ENCODE data around the gene NRG3.

Gene NRG3

DNA sequence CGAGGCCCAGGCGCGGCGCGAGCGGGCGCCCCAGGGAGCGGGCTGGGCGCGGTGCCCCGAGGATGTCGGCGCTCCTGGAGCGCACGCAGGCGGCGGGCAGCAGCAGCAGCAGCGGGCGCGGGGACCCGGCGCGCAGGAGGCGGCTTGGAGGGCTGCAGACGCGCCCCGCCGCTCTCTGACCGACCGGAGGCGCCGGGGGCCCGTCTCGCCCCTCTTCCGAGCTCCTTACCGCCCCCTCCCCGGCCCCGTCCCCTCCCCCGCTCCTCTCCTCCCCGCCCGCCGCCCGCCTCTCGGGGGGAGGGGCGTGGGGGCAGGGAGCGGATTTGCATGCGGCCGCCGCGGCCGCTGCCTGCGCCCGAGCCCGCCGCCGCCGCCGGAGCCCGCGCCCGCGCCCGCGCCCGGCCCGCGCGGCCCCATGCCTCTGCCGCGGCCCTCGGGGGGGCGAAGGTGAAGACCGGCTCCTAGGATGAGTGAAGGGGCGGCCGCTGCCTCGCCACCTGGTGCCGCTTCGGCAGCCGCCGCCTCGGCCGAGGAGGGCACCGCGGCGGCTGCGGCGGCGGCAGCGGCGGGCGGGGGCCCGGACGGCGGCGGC lies at the start of gene NRG3:
Gene NRG3 (plus strand): TSS at position 320 of the 592 bp plus-strand sequence.
- no peaks in the 10 kb centered on the region for H3K36me3 ChIP-seq (ENCODE audit: control insufficient read depth, low read depth, low read length)
- peak within 1 kb of the TSS; percentile 72 for H3K4me3 ChIP-seq (ENCODE audit: low read length)
- no peaks in the 10 kb centered on the region for H3K9me3 ChIP-seq (ENCODE audit: control insufficient read depth, low read depth, low read length)
- H3K27ac ChIP-seq (ENCODE audit: low read length), result no peak within 1 kb of the TSS
- peaks cover 31% of the 10 kb centered on the region for H3K4me1 ChIP-seq (ENCODE audit: control insufficient read depth, low read depth, low read length)
- H3K9ac ChIP-seq (ENCODE audit: low read length), result peak within 1 kb of the TSS; percentile 18
- H3K27me3 ChIP-seq (ENCODE audit: control insufficient read depth, insufficient read depth, low read length), result peaks cover 60% of the 10 kb centered on the region

DNA sequence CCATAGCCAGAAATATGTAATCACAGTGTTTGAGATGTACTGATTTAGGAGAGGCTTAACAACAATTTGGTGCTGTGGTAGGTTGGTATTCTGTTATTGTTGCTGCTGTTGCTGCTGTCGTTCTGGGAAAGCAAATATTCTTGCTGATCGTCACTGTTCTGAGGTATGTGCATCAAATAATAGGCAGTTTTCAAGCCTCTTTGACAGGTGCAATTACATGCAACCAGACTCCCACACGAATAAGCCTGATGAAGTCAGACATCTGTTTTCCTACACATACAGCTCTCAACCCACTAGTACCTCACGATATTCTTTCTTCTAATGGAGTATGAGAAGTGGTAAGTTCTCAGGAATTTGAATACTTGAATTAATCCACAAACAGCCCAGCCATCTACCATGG lies 46.7 kb upstream of the NRG3 start:
- Histone ChIP-seq H3K4me3 (ENCODE audit: low read length) (no peak overlapping the region), H3K9ac (ENCODE audit: low read length) (no peak overlapping the region), H3K4me1 (ENCODE audit: control insufficient read depth, low read depth, low read length) (no peaks in the 10 kb centered on the region), H3K27me3 (ENCODE audit: control insufficient read depth, insufficient read depth, low read length) (no peaks in the 10 kb centered on the region), H3K9me3 (ENCODE audit: control insufficient read depth, low read depth, low read length) (no peaks in the 10 kb centered on the region), H3K36me3 (ENCODE audit: control insufficient read depth, low read depth, low read length) (no peaks in the 10 kb centered on the region), H3K27ac (ENCODE audit: low read length) (no peak overlapping the region)

DNA sequence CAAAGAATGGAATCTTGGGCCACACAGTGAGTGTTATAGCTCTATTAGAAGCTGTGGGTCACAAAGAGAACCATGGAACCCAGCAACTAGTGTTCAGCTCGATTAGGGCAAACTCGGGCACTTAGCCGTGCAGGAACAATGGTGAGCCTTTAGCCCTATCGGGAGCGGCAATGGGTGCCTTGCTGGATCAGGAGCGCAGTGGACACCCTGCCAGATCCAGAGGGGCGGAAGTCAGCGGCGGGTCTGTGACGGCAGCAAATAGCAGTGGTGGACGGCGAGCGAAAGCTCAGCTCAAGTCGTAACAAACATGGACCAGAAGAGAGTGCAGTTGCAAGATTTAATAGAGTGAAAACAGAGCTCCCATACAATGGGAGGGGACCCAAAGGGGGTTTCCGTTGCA lies 43.9 kb upstream of the NRG3 start:
- Histone ChIP-seq H3K27ac (ENCODE audit: low read length) (no peak overlapping the region), H3K27me3 (ENCODE audit: control insufficient read depth, insufficient read depth, low read length) (no peaks in the 10 kb centered on the region), H3K9me3 (ENCODE audit: control insufficient read depth, low read depth, low read length) (no peaks in the 10 kb centered on the region), H3K36me3 (ENCODE audit: control insufficient read depth, low read depth, low read length) (no peaks in the 10 kb centered on the region), H3K4me1 (ENCODE audit: control insufficient read depth, low read depth, low read length) (peaks cover under 1% of the 10 kb centered on the region), H3K4me3 (ENCODE audit: low read length) (no peak overlapping the region), H3K9ac (ENCODE audit: low read length) (no peak overlapping the region)

DNA sequence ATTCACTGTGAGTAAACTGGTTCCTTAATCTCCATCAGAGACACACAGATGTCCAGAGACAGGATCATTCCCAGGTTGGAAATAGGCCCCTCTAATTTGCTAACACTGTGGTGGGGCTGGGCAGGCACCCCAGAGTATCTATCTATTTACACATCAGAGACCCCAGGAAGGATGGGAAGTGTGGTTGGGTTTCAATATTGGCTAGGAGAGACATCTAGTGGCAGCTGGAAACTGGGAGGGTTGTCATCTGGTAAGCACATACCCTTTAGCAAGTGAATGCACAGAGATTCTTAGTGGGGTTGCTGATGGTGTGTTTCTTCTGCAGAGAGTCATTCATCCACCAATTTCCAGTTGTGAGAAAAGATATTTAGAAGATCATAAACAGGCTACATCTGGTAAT lies 36.0 kb upstream of the NRG3 start:
- Histone ChIP-seq H3K9me3 (ENCODE audit: control insufficient read depth, low read depth, low read length) (no peaks in the 10 kb centered on the region), H3K27me3 (ENCODE audit: control insufficient read depth, insufficient read depth, low read length) (no peaks in the 10 kb centered on the region), H3K27ac (ENCODE audit: low read length) (no peak overlapping the region), H3K36me3 (ENCODE audit: control insufficient read depth, low read depth, low read length) (no peaks in the 10 kb centered on the region), H3K4me1 (ENCODE audit: control insufficient read depth, low read depth, low read length) (peaks cover 15% of the 10 kb centered on the region), H3K4me3 (ENCODE audit: low read length) (no peak overlapping the region), H3K9ac (ENCODE audit: low read length) (no peak overlapping the region)

DNA sequence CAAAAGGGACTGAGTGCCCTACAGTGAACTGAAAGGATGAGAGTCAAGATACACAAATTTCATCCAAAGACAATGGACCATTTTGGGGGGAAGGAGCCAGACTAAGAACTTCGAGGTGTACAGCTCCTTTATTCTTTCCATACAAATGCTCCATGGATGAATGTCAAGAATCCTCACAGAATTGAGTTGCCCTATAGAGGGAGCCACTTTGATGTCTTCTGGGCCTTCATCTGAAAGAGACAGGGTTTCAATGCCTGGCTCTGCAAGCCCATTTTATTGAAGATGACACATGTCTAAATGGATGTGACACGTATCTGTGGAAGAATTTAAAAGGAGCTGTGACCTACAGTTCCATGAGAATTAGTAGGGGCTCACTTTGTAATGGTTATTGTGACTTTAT lies 32.0 kb upstream of the NRG3 start:
- H3K36me3 ChIP-seq (ENCODE audit: control insufficient read depth, low read depth, low read length), result no peaks in the 10 kb centered on the region
- no peaks in the 10 kb centered on the region for H3K9me3 ChIP-seq (ENCODE audit: control insufficient read depth, low read depth, low read length)
- H3K27ac ChIP-seq (ENCODE audit: low read length), result no peak overlapping the region
- H3K9ac ChIP-seq (ENCODE audit: low read length), result no peak overlapping the region
- peaks cover 26% of the 10 kb centered on the region for H3K4me1 ChIP-seq (ENCODE audit: control insufficient read depth, low read depth, low read length)
- H3K27me3 ChIP-seq (ENCODE audit: control insufficient read depth, insufficient read depth, low read length), result no peaks in the 10 kb centered on the region
- no peak overlapping the region for H3K4me3 ChIP-seq (ENCODE audit: low read length)

DNA sequence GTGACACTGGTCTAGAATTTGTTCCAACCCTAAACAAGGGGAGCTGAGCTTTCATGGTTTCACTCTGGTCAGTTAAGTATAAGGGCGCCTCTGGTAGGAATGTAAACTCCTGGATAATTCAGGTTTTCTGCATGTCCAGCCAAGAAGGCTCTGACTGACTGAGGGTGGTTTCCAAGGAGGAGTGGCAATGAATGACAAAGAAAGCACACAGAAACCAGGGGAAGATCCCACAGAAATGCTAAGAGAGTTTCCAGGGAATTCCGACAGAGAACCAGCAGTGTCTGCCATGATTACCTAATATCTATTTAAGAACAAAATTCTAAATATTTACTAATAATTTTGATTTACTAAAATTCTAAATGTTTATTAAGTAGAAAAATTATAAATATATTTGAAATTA lies 27.3 kb upstream of the NRG3 start:
- H3K27ac ChIP-seq (ENCODE audit: low read length), result peak overlapping the region; percentile 75
- H3K9ac ChIP-seq (ENCODE audit: low read length), result peak overlapping the region; percentile 37
- H3K4me3 ChIP-seq (ENCODE audit: low read length), result peak overlapping the region; percentile 32
- H3K4me1 ChIP-seq (ENCODE audit: control insufficient read depth, low read depth, low read length), result peaks cover 34% of the 10 kb centered on the region
- H3K9me3 ChIP-seq (ENCODE audit: control insufficient read depth, low read depth, low read length), result no peaks in the 10 kb centered on the region
- H3K27me3 ChIP-seq (ENCODE audit: control insufficient read depth, insufficient read depth, low read length), result no peaks in the 10 kb centered on the region
- no peaks in the 10 kb centered on the region for H3K36me3 ChIP-seq (ENCODE audit: control insufficient read depth, low read depth, low read length)

DNA sequence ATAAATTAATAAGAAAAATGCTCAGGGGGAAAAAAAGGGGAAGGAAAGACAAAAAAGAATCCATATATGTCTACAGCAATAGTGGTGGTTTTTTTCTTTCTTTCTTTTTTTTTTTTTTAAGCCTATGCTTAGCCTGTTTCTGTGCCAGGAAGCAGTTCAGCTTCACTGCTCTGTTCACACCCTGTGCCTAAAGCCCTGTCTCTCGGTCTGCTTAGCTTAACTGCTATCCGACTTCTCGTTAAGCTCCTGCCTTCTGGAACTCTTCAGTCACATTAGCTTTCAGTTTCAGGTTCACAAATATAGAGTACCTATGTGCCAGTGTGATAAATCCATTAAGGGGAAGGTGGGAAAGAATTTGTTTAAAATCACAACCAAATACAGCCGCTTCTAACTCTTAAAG lies 26.5 kb upstream of the NRG3 start:
- Histone ChIP-seq H3K4me1 (ENCODE audit: control insufficient read depth, low read depth, low read length) (peaks cover 34% of the 10 kb centered on the region), H3K4me3 (ENCODE audit: low read length) (no peak overlapping the region), H3K9ac (ENCODE audit: low read length) (no peak overlapping the region), H3K27me3 (ENCODE audit: control insufficient read depth, insufficient read depth, low read length) (no peaks in the 10 kb centered on the region), H3K9me3 (ENCODE audit: control insufficient read depth, low read depth, low read length) (no peaks in the 10 kb centered on the region), H3K36me3 (ENCODE audit: control insufficient read depth, low read depth, low read length) (no peaks in the 10 kb centered on the region), H3K27ac (ENCODE audit: low read length) (no peak overlapping the region)

DNA sequence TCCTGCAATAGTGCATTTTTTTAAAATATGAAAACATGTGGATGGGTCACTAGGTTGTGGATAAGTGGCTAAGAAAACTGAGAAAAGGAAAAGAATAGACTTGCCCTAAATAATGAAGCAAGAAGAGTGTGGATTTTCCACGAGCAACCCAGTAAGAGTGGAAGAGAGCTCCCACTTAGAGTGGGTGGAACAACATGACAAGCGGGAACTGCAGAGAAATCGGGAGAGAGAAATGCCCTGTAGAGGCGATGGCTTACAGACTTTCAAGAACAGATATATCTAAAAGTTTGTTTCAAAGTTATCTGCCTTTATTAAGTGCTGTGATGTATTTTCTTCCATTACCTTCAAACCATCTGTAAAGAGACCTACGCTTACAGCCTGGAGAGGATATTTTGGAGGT lies 26.1 kb upstream of the NRG3 start:
- Histone ChIP-seq H3K27ac (ENCODE audit: low read length) (no peak overlapping the region), H3K4me1 (ENCODE audit: control insufficient read depth, low read depth, low read length) (peaks cover 34% of the 10 kb centered on the region), H3K27me3 (ENCODE audit: control insufficient read depth, insufficient read depth, low read length) (no peaks in the 10 kb centered on the region), H3K4me3 (ENCODE audit: low read length) (no peak overlapping the region), H3K36me3 (ENCODE audit: control insufficient read depth, low read depth, low read length) (no peaks in the 10 kb centered on the region), H3K9ac (ENCODE audit: low read length) (no peak overlapping the region), H3K9me3 (ENCODE audit: control insufficient read depth, low read depth, low read length) (no peaks in the 10 kb centered on the region)

DNA sequence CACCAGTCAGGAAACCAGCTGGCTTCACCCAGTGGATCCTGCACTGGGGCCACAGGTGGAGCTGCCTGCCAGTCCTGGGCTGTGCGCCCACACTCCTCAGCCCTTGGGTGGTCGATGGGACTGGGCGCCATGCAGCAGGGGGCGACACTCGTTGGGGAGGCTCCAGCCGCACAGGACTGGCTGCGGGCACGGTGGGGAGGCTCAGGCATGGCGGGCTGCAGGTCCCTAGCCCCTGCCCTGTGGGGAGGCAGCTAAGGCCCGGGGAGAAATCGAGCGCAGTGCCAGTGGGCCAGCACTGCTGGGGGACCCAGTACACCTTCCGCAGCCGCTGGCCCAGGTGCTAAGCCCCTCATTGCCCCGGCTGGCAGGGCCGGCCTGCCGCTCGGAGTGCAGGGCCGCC lies 12.4 kb upstream of the NRG3 start:
- H3K9me3 ChIP-seq (ENCODE audit: control insufficient read depth, low read depth, low read length), result no peaks in the 10 kb centered on the region
- H3K4me1 ChIP-seq (ENCODE audit: control insufficient read depth, low read depth, low read length), result peaks cover 7% of the 10 kb centered on the region
- H3K36me3 ChIP-seq (ENCODE audit: control insufficient read depth, low read depth, low read length), result no peaks in the 10 kb centered on the region
- no peak overlapping the region for H3K27ac ChIP-seq (ENCODE audit: low read length)
- H3K9ac ChIP-seq (ENCODE audit: low read length), result no peak overlapping the region
- H3K27me3 ChIP-seq (ENCODE audit: control insufficient read depth, insufficient read depth, low read length), result no peaks in the 10 kb centered on the region
- H3K4me3 ChIP-seq (ENCODE audit: low read length), result no peak overlapping the region

DNA sequence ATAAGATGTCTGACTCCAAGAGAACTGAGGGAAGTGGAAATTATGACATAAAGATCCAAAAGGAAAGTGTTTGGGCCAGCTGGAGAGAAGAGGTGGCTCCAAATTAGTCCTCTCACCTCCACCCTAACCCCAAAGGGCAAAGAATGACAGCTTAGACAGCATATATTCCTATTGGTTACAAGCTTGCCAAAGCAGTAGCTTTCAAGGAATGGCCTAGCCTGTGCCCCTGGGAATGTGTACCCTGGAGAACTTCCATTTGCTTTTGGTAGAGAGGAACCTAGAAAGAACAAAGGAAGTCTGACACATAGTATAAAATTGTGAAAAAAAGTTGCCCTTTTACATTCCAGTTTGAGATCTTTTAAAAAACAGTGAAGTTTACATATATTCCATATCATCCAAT lies 11.2 kb upstream of the NRG3 start:
- H3K9me3 ChIP-seq (ENCODE audit: control insufficient read depth, low read depth, low read length), result no peaks in the 10 kb centered on the region
- H3K36me3 ChIP-seq (ENCODE audit: control insufficient read depth, low read depth, low read length), result no peaks in the 10 kb centered on the region
- H3K9ac ChIP-seq (ENCODE audit: low read length), result no peak overlapping the region
- H3K27ac ChIP-seq (ENCODE audit: low read length), result no peak overlapping the region
- no peaks in the 10 kb centered on the region for H3K27me3 ChIP-seq (ENCODE audit: control insufficient read depth, insufficient read depth, low read length)
- H3K4me1 ChIP-seq (ENCODE audit: control insufficient read depth, low read depth, low read length), result peaks cover 7% of the 10 kb centered on the region
- no peak overlapping the region for H3K4me3 ChIP-seq (ENCODE audit: low read length)

DNA sequence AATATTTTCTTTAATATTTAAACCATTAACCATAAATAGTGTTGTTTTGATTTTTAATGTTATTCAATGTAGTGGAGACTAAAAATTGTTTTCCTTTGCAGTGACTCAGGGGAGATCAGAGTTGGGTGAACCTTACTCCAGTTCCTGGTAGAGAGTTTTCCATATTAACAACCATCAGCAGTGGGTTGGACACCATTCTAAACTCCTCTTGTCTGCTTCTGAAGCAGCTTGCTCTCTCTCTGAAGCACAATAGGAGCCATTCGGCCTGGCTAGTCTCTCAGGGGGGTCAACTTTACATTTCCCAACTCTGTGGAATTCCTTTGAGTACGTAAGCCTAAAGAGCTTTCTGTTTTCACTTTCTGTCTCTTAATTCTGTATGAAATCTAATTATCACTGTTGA lies 9.4 kb upstream of the NRG3 start:
- Histone ChIP-seq H3K9ac (ENCODE audit: low read length) (no peak overlapping the region), H3K27ac (ENCODE audit: low read length) (no peak overlapping the region), H3K36me3 (ENCODE audit: control insufficient read depth, low read depth, low read length) (no peaks in the 10 kb centered on the region), H3K27me3 (ENCODE audit: control insufficient read depth, insufficient read depth, low read length) (no peaks in the 10 kb centered on the region), H3K9me3 (ENCODE audit: control insufficient read depth, low read depth, low read length) (no peaks in the 10 kb centered on the region), H3K4me3 (ENCODE audit: low read length) (no peak overlapping the region), H3K4me1 (ENCODE audit: control insufficient read depth, low read depth, low read length) (peaks cover 7% of the 10 kb centered on the region)

DNA sequence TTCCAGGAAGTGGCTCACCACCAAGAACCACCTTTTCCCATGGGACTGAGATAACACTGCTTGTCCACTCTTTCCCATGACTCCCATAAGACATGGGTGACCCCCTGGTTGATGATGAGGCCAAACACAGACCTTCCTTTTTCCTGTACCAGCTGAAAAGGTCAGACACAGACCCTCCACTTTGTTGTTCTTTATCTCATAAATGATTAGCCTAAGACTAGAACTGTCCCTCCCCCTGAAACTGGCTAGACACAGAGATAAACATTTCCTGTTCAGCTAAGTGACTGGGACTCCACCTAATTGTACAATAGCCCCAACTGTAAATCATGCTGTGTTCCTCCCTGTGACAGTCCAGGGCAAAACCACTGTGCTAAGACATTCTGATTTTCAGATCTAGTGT lies 8.2 kb upstream of the NRG3 start:
- Histone ChIP-seq H3K4me1 (ENCODE audit: control insufficient read depth, low read depth, low read length) (peaks cover 7% of the 10 kb centered on the region), H3K4me3 (ENCODE audit: low read length) (no peak overlapping the region), H3K9ac (ENCODE audit: low read length) (no peak overlapping the region), H3K9me3 (ENCODE audit: control insufficient read depth, low read depth, low read length) (no peaks in the 10 kb centered on the region), H3K27me3 (ENCODE audit: control insufficient read depth, insufficient read depth, low read length) (peaks cover 4% of the 10 kb centered on the region), H3K36me3 (ENCODE audit: control insufficient read depth, low read depth, low read length) (no peaks in the 10 kb centered on the region), H3K27ac (ENCODE audit: low read length) (no peak overlapping the region)

Data from iPS-18a (cell line).